ENCODE data around the gene RPS19BP1. TPM values are rescaled to one million over a fixed set of nuclear protein-coding genes. Genes with fewer than 3 reads are reported as not detected.

Gene RPS19BP1
- total and polyA plus RNA-seq, 7 experiments from 2014 or later = 35.2 to 162 (median 61.8) TPM

DNA sequence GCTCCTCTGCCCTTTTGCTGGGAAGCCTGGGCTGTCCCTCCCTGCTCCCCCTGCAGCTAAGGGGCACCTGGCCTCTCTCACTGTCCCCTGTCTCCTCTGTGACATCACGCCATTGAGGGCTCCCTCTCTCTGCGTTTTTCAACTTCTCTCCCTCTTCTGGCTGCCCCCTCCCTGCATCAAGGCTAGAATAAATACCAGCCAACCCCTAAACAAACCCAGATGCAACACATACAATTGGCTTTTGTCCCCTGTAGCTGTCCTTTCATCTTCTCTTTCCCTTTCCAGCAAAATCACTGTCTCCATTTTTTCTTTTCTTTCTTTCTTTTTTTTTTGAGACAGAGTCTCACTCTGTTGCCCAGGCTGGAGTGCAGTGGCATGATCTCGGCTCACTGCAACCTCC, 33.7 kb downstream of the RPS19BP1 start:
- Histone ChIP-seq H3K4me1 (ENCODE audit: control insufficient read depth in 2 of 2, insufficient read depth in 2 of 2, low read length in 2 of 2) (peaks cover 10 to 11% of the 10 kb centered on the region in 2 donors), H3K36me3 (ENCODE audit: control insufficient read depth in 2 of 3, insufficient read depth in 3 of 3, low read length in 3 of 3) (peaks cover 0 to 5% (median under 1%) of the 10 kb centered on the region in 3 experiments), H3K9me3 (ENCODE audit: control insufficient read depth in 2 of 3, low read length in 3 of 3) (no peaks in the 10 kb centered on the region), H3K4me3 (ENCODE audit: low read length) (no peak overlapping the region), H3K27me3 (ENCODE audit: control insufficient read depth in 2 of 2, insufficient read depth in 2 of 2, low read length in 2 of 2) (no peaks in the 10 kb centered on the region), H3K27ac (ENCODE audit: low read depth, low read length) (no peak overlapping the region)
- H3K4me3 Mint-ChIP-seq = no peak overlapping the region
- H3K27ac Mint-ChIP-seq = no peak overlapping the region
- intact Hi-C loops (cut with micrococcal nuclease) = loop anchor here in 1 of 2 donors (5.0 kb wide), 1 partner anchor 523 kb away; no protein-coding TSS in a partner anchor
- peaks cover 0 to 3% (median 0%) of the 10 kb centered on the region in 5 donors for H3K36me3 Mint-ChIP-seq
- ChIA-PET POLR2A (interaction anchor here (0.6 to 1.9 kb wide), 4 partner anchors 22 to 1097 kb away, joined by 3 to 4 read pairs (median 3); partner anchors contain the start of gene ATF4), CTCF (interaction anchor here (7.3 kb wide), 1 partner anchor 31 kb away, joined by 120 read pairs; the partner anchor contains the start of gene RPS19BP1)
- ATAC-seq = no peak
- H3K4me1 Mint-ChIP-seq = peaks cover 14 to 36% (median 30%) of the 10 kb centered on the region in 7 donors
- H3K27me3 Mint-ChIP-seq = peaks cover 0 to 7% (median 0%) of the 10 kb centered on the region in 5 donors
- DNase-seq = no peak
- H3K9me3 Mint-ChIP-seq = no peaks in the 10 kb centered on the region

DNA sequence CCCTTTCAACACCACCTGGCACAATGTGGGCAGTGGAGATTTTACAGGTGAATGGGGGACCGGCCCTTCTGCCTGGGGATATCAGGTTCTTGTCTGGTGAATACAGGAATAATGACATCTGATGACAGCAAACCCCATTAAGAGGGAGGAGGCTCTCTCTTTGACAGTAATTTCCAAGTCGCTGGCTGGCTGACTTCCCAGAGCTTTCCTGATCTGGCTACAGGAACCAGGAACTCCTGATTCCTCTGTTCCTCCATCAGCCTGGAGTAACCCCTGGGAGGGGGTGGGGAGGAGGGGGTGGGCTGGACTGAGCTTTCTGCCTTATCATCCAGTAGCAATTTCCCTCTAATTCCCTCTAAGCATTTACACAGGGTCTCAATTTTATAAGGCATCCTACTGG, 34.2 kb downstream of the RPS19BP1 start:
- H3K9me3 Mint-ChIP-seq = no peaks in the 10 kb centered on the region
- H3K4me3 ChIP-seq (ENCODE audit: low read length) = no peak overlapping the region
- ChIA-PET POLR2A (interaction anchor here (0.6 to 1.9 kb wide), 4 partner anchors 19 to 1097 kb away, joined by 3 to 6 read pairs (median 4); partner anchors contain the start of gene ATF4), CTCF (interaction anchor here (0.6 to 7.3 kb wide), 3 partner anchors 20 to 155 kb away, joined by 3 to 120 read pairs (median 3); partner anchors contain the start of gene RPS19BP1)
- H3K27me3 ChIP-seq (ENCODE audit: control insufficient read depth in 2 of 2, insufficient read depth in 2 of 2, low read length in 2 of 2) = no peaks in the 10 kb centered on the region
- peaks cover 0 to 7% (median 0%) of the 10 kb centered on the region in 5 donors for H3K27me3 Mint-ChIP-seq
- H3K4me3 Mint-ChIP-seq = no peak overlapping the region
- intact Hi-C loops (cut with micrococcal nuclease) = loop anchor here in 1 of 2 donors (5.0 kb wide), 1 partner anchor 524 kb away; no protein-coding TSS in a partner anchor
- H3K27ac Mint-ChIP-seq = peak overlapping the region in 2 of 9 donors; percentile 11 to 59
- peaks cover 11 to 35% (median 28%) of the 10 kb centered on the region in 7 donors for H3K4me1 Mint-ChIP-seq
- no peak for DNase-seq
- no peak overlapping the region for H3K27ac ChIP-seq (ENCODE audit: low read depth, low read length)
- ATAC-seq = no peak
- peaks cover 0 to 2% (median 0%) of the 10 kb centered on the region in 5 donors for H3K36me3 Mint-ChIP-seq
- H3K4me1 ChIP-seq (ENCODE audit: control insufficient read depth in 2 of 2, insufficient read depth in 2 of 2, low read length in 2 of 2) = peaks cover 6 to 7% of the 10 kb centered on the region in 2 donors
- no peaks in the 10 kb centered on the region for H3K9me3 ChIP-seq (ENCODE audit: control insufficient read depth in 2 of 3, low read length in 3 of 3)
- H3K36me3 ChIP-seq (ENCODE audit: control insufficient read depth in 2 of 3, insufficient read depth in 3 of 3, low read length in 3 of 3) = peaks cover 0 to 4% (median 0%) of the 10 kb centered on the region in 3 experiments

DNA sequence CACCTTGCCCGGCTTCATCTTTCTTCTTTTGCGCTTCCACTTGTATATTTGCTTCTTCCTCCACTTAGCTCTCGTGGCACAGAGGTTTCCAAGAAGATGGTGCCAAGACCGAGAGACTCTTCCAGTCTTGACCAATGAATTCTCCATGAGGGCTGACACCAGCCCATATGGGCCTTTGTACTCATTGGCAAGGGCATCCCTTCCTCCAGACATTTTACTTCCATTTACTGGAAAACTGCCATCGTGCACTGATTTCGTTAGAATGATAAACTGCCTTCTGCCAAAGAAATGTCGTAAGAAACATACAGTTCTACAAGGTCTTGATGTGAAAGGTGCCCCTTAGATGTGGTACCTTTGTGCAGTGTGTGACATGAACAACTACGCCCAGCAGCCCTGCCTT, 35.1 kb downstream of the RPS19BP1 start:
- peaks cover 0 to 2% (median 0%) of the 10 kb centered on the region in 5 donors for H3K36me3 Mint-ChIP-seq
- ChIA-PET CTCF (interaction anchor here (0.7 to 7.3 kb wide), 5 partner anchors 19 to 144 kb away, joined by 3 to 120 read pairs (median 4); partner anchors contain the start of genes RPS19BP1 and TAB1), POLR2A (interaction anchor here (1.0 to 1.9 kb wide), 2 partner anchors 22 to 23 kb away, joined by 3 to 4 read pairs; partner anchors contain the start of gene ATF4)
- peaks cover 0 to 3% (median 0%) of the 10 kb centered on the region in 3 experiments for H3K36me3 ChIP-seq (ENCODE audit: control insufficient read depth in 2 of 3, insufficient read depth in 3 of 3, low read length in 3 of 3)
- H3K4me3 Mint-ChIP-seq = no peak overlapping the region
- no peak overlapping the region for H3K27ac ChIP-seq (ENCODE audit: low read depth, low read length)
- DNase-seq (no peak), ATAC-seq (no peak)
- peaks cover 0 to 7% (median 0%) of the 10 kb centered on the region in 5 donors for H3K27me3 Mint-ChIP-seq
- peaks cover 9 to 31% (median 25%) of the 10 kb centered on the region in 7 donors for H3K4me1 Mint-ChIP-seq
- H3K4me3 ChIP-seq (ENCODE audit: low read length) = no peak overlapping the region
- H3K9me3 Mint-ChIP-seq = no peaks in the 10 kb centered on the region
- peak overlapping the region in 6 of 9 donors; percentile 11 to 84 (median 42) for H3K27ac Mint-ChIP-seq
- H3K9me3 ChIP-seq (ENCODE audit: control insufficient read depth in 2 of 3, low read length in 3 of 3) = no peaks in the 10 kb centered on the region
- intact Hi-C loops (cut with micrococcal nuclease) = loop anchor here in 1 of 2 donors (5.0 kb wide), 1 partner anchor 525 kb away; no protein-coding TSS in a partner anchor
- H3K27me3 ChIP-seq (ENCODE audit: control insufficient read depth in 2 of 2, insufficient read depth in 2 of 2, low read length in 2 of 2) = no peaks in the 10 kb centered on the region
- no peaks in the 10 kb centered on the region for H3K4me1 ChIP-seq (ENCODE audit: control insufficient read depth in 2 of 2, insufficient read depth in 2 of 2, low read length in 2 of 2)

DNA sequence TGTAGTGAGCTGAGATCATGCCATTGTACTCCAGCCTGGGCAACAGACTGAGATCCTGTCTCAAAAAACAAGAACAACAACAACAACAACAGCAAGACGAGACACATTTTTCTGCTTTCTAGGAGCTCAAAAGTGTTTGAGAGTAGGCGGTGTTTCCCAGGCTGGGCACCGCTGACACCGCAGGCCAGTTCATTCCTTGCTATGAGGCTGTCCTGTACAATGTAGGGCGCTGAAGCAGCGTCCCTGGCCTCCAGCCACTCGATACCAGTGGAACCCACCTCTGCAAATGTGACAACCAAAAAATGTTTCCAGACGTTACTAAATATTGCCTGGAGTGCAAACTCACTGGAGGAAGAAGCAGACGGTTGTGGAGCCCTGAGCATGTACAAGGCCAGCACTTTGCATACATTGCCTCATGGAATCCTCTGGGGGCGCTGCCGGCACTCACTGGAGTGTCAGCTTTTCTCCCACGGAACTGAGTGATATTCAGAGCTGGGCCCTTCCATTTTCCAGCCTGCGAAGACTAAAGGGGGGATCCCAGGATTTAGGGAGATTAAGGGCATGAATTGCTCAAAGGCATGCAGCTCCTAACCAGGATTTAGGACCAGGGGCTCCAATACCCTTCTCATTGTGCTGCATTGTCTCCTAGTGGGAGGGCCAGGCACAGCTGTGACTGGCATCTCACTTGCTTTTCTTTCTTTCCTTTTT, 36.3 kb downstream of the RPS19BP1 start:
- ChIA-PET POLR2A (interaction anchor here (0.7 to 1.6 kb wide), 6 partner anchors 18 to 548 kb away, joined by 3 to 7 read pairs (median 4); partner anchors contain the start of genes ATF4 and RPS19BP1), CTCF (interaction anchor here (0.6 to 7.3 kb wide), 22 partner anchors 9 to 864 kb away, joined by 3 to 120 read pairs (median 4); partner anchors contain the start of genes ATF4, RPS19BP1 and TAB1)
- Histone ChIP-seq H3K4me1 (ENCODE audit: control insufficient read depth in 2 of 2, insufficient read depth in 2 of 2, low read length in 2 of 2) (no peaks in the 10 kb centered on the region), H3K27ac (ENCODE audit: low read depth, low read length) (no peak overlapping the region), H3K27me3 (ENCODE audit: control insufficient read depth in 2 of 2, insufficient read depth in 2 of 2, low read length in 2 of 2) (no peaks in the 10 kb centered on the region), H3K36me3 (ENCODE audit: control insufficient read depth in 2 of 3, insufficient read depth in 3 of 3, low read length in 3 of 3) (no peaks in the 10 kb centered on the region), H3K9me3 (ENCODE audit: control insufficient read depth in 2 of 3, low read length in 3 of 3) (no peaks in the 10 kb centered on the region), H3K4me3 (ENCODE audit: low read length) (no peak overlapping the region)
- intact Hi-C loops (cut with micrococcal nuclease) = loop anchor here (1.0 to 5.0 kb wide), 2 partner anchors 33 to 526 kb away; no protein-coding TSS in a partner anchor
- H3K9me3 Mint-ChIP-seq = no peaks in the 10 kb centered on the region
- DNase-seq (peak in 8 of 9 donors; percentile 31 to 62 (median 51)), ATAC-seq (peak; percentile 79)
- H3K4me1 Mint-ChIP-seq = peaks cover 9 to 22% (median 15%) of the 10 kb centered on the region in 7 donors
- H3K36me3 Mint-ChIP-seq = no peaks in the 10 kb centered on the region
- H3K27ac Mint-ChIP-seq = peak overlapping the region in 4 of 9 donors; percentile 17 to 91 (median 28)
- peaks cover 0 to 7% (median 0%) of the 10 kb centered on the region in 5 donors for H3K27me3 Mint-ChIP-seq
- H3K4me3 Mint-ChIP-seq = no peak overlapping the region

DNA sequence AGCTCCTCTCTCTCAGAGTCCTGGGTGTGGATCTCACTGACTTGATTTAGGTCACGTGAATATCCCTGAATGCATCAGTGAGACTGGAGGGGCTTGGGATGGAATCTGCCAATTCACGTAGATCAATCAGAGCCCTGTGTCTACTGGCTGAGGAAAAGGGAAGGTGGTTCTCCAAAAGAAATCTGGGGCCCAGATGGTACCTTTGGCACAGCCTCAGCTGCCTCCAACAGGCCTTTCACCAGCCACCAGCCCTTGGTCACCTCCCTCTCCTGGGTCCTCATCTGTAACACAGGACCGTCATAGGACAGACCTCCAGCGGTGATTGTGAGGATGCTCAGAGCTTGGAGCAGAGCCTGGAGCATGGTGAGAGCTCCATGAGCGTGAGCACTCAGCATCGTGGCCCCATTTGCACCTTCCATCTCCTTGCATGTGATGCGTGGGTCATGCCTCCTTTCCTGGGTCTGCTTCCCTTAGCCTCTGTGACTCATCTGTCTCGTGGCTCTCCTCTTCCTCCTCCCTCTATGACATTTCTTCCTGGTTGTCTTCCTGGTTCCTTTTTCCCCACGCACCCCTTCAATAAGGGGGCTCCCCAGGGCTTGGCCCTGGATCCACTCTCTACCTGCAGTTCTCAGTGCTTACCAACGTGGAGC, 38.0 kb downstream of the RPS19BP1 start:
- Histone ChIP-seq H3K9me3 (ENCODE audit: control insufficient read depth in 2 of 3, low read length in 3 of 3) (no peaks in the 10 kb centered on the region), H3K27ac (ENCODE audit: low read depth, low read length) (no peak overlapping the region), H3K27me3 (ENCODE audit: control insufficient read depth in 2 of 2, insufficient read depth in 2 of 2, low read length in 2 of 2) (no peaks in the 10 kb centered on the region), H3K36me3 (ENCODE audit: control insufficient read depth in 2 of 3, insufficient read depth in 3 of 3, low read length in 3 of 3) (no peaks in the 10 kb centered on the region), H3K4me1 (ENCODE audit: control insufficient read depth in 2 of 2, insufficient read depth in 2 of 2, low read length in 2 of 2) (no peaks in the 10 kb centered on the region), H3K4me3 (ENCODE audit: low read length) (no peak overlapping the region)
- Mint-ChIP-seq H3K4me3 (no peak overlapping the region), H3K4me1 (peaks cover 16 to 30% (median 22%) of the 10 kb centered on the region in 7 donors), H3K9me3 (no peaks in the 10 kb centered on the region), H3K36me3 (no peaks in the 10 kb centered on the region), H3K27me3 (peaks cover 0 to 7% (median 0%) of the 10 kb centered on the region in 5 donors), H3K27ac (peak overlapping the region in 2 of 9 donors; percentile 41 to 59)
- intact Hi-C loops (cut with micrococcal nuclease) = loop anchor here (1.0 to 5.0 kb wide), 4 partner anchors 57 to 530 kb away; no protein-coding TSS in a partner anchor
- DNase-seq = no peak
- ChIA-PET POLR2A (interaction anchor here (0.9 to 3.1 kb wide), 10 partner anchors 9 to 175 kb away, joined by 3 to 31 read pairs (median 5); partner anchors contain the start of gene RPL3), CTCF (interaction anchor here (0.7 to 7.3 kb wide), 21 partner anchors 11 to 674 kb away, joined by 3 to 120 read pairs (median 5); partner anchors contain the start of genes ATF4, RPS19BP1 and TAB1)
- peak; percentile 21 for ATAC-seq
